ENCODE results near the gene SLC22A23.

Gene SLC22A23

GRCh38 chr6:3247255-3248146 is 209.3 kb downstream of the SLC22A23 start:
- TF ChIP-seq GATA2 (IDR thresholded peaks at IDR 0.05; ENCODE audit: low read depth, low read length) (no peak), GATA3 (IDR thresholded peaks at IDR 0.05; ENCODE audit: low read depth, low read length) (no peak)

GRCh38 chr6:3245216-3245615 is 211.6 kb downstream of the SLC22A23 start:
- TF ChIP-seq GATA3 (IDR thresholded peaks at IDR 0.05; ENCODE audit: low read depth, low read length) (no peak), GATA2 (IDR thresholded peaks at IDR 0.05; ENCODE audit: low read depth, low read length) (no peak)

DNA sequence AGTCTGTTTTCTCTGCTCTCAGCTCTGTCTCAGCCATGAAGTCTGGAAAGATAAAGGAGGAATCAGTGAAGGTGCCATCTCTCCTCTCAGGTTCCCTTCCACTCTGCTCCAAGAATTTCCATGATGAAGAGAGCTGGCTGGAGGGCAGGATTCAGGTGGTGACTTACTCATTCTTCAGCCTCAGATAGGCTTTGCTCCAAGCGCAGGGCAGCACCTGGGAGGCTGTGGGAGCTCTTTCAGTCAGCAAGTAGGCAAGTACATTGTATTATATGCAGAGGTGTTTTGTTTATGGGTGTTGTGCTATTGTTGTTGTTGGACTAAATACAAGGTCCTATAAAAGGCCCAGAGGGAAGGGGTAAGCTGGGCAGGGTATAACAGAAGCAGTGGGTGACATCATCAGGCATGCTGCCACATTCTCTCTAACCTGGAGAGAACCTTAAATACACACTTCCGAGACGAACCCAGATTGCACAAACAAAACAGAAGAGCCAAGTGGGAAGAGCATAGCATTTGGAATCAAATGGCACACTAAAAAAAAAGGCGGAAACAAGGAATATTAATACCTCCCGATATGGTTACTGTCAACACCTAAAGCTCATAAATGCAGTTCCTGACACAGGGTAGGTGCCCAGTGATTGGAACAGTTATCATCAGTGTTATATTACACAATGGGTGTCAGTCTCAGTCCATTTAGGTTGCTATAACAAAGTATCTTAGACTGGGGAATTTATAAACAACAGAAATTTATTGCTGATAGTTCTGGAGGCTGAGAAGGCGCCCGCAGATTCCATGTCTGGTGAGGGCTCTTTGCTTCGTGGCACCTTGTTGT is 212.6 kb downstream of the SLC22A23 start:
- TF ChIP-seq GATA3 (IDR thresholded peaks at IDR 0.05; ENCODE audit: low read depth, low read length), result no peak
- no peak for TF ChIP-seq GATA2 (IDR thresholded peaks at IDR 0.05; ENCODE audit: low read depth, low read length)

- TF ChIP-seq GATA3 (IDR thresholded peaks at IDR 0.05; ENCODE audit: low read depth, low read length) (no peak), GATA2 (IDR thresholded peaks at IDR 0.05; ENCODE audit: low read depth, low read length) (no peak)
These were observed 214.1 kb downstream of the SLC22A23 start for GRCh38 chr6:3242768-3243167.

- TF ChIP-seq GATA3 (IDR thresholded peaks at IDR 0.05; ENCODE audit: low read depth, low read length) (no peak), GATA2 (IDR thresholded peaks at IDR 0.05; ENCODE audit: low read depth, low read length) (no peak)
These were observed 216.3 kb downstream of the SLC22A23 start for GRCh38 chr6:3240595-3240994.

DNA sequence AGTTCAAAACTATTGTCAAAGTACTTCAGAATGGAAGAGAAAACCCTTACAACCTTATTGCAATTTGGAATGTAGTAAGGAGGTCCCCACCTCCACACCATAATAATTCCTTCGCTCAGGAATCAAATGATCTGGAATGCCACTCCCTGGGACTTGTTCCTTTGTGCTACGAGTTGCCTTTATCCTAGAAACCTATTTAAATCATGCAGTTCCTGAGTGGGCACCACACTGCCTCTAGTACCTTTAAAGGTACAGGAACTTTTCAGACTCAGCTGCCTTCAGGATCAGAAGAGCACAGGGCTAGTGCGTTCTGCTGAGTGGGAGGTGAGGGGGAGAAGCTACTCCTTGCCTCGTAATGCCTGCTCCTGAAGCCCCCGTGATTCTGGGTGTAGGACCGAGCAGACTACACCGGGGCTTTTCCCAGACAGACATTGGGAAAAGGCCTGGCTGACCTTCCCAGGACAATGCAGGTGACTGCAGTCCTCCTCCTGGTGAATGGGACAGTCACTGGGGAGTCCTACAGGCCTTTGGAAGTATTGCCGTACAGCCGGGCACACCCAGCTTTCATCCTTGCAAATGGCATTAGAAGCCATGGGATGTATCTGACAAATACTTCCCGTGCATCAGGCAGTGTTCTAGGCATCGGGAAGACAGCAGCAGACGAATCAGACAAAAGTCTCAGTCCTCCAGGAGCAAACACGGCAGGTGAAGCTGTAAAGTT is 217.6 kb downstream of the SLC22A23 start:
- TF ChIP-seq GATA3 (IDR thresholded peaks at IDR 0.05; ENCODE audit: low read depth, low read length), result no peak
- TF ChIP-seq GATA2 (IDR thresholded peaks at IDR 0.05; ENCODE audit: low read depth, low read length), result no peak

GRCh38 chr6:3237761-3238662 is 218.8 kb downstream of the SLC22A23 start:
- TF ChIP-seq GATA3 (IDR thresholded peaks at IDR 0.05; ENCODE audit: low read depth, low read length), result no peak
- TF ChIP-seq GATA2 (IDR thresholded peaks at IDR 0.05; ENCODE audit: low read depth, low read length), result no peak

GRCh38 chr6:3236005-3236404 is 220.8 kb downstream of the SLC22A23 start:
- TF ChIP-seq GATA3 (IDR thresholded peaks at IDR 0.05; ENCODE audit: low read depth, low read length) (no peak), GATA2 (IDR thresholded peaks at IDR 0.05; ENCODE audit: low read depth, low read length) (no peak)

- TF ChIP-seq GATA2 (IDR thresholded peaks at IDR 0.05; ENCODE audit: low read depth, low read length) (no peak), GATA3 (IDR thresholded peaks at IDR 0.05; ENCODE audit: low read depth, low read length) (no peak)
These were observed 221.4 kb downstream of the SLC22A23 start for GRCh38 chr6:3235486-3235885.

DNA sequence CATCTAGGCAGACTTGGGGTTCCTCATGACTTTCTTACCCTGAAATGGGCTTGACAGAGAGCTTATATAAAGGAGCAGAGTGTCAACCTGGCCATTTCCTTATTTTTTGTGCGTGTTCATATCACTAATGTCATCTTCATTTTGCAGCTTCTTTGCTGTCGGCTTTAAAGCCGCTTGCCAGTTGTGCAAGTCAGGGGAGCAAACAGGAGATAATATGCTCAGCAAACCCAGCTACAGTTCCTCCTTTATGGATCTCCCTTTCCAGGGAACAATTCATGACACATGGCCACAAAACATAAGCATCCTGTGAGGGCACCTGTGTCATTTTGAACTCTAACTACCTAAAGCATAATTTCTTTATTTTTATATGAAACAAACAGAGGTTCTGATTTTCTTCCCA is 222.9 kb downstream of the SLC22A23 start:
- TF ChIP-seq GATA2 (IDR thresholded peaks at IDR 0.05; ENCODE audit: low read depth, low read length) (no peak), GATA3 (IDR thresholded peaks at IDR 0.05; ENCODE audit: low read depth, low read length) (no peak)

- TF ChIP-seq GATA3 (IDR thresholded peaks at IDR 0.05; ENCODE audit: low read depth, low read length), result no peak
- no peak for TF ChIP-seq GATA2 (IDR thresholded peaks at IDR 0.05; ENCODE audit: low read depth, low read length)
These were observed 223.5 kb downstream of the SLC22A23 start for GRCh38 chr6:3233321-3233720.

GRCh38 chr6:3232017-3232945 is 224.6 kb downstream of the SLC22A23 start:
- TF ChIP-seq GATA2 (IDR thresholded peaks at IDR 0.05; ENCODE audit: low read depth, low read length), result no peak
- no peak for TF ChIP-seq GATA3 (IDR thresholded peaks at IDR 0.05; ENCODE audit: low read depth, low read length)
